KMS-11 (cell line): ENCODE data around the gene SEPHS2.

Experiments
- H2AFZ ChIP-seq: fragments of 200-600 bp; sonication (generic); 2 replicates; pipeline ENCODE4 v1.6.1; 2016; ENCODE audit warnings: antibody characterized with exemption, mixed run types, low read depth
- H3K27ac ChIP-seq: fragments of 200-600 bp; sonication (generic); 2 replicates; pipeline ENCODE4 v1.6.1; 2016; ENCODE audit warnings: mild to moderate bottlenecking, mixed run types
- H3K27me3 ChIP-seq: fragments of 200-600 bp; sonication (generic); 2 replicates; pipeline ENCODE4 v1.6.1; 2017; ENCODE audit warnings: mild to moderate bottlenecking, low read depth, mixed run types, moderate library complexity; ENCODE audit not compliant: insufficient read depth
- H3K36me3 ChIP-seq: fragments of 200-600 bp; sonication (generic); 2 replicates; pipeline ENCODE4 v1.6.1; 2017; ENCODE audit warnings: mild to moderate bottlenecking, mixed run types; ENCODE audit not compliant: insufficient read depth
- H3K4me1 ChIP-seq: fragments of 200-600 bp; sonication (generic); 2 replicates; pipeline ENCODE4 v1.6.1; 2016; ENCODE audit warnings: mild to moderate bottlenecking, low read depth, mixed run types; ENCODE audit not compliant: poor library complexity, severe bottlenecking
- H3K4me2 ChIP-seq: fragments of 200-600 bp; sonication (generic); 2 replicates; pipeline ENCODE4 v1.7.0; 2016; ENCODE audit warnings: mild to moderate bottlenecking, mixed run types
- H3K4me3 ChIP-seq: fragments of 200-600 bp; sonication (generic); IDR thresholded peaks from 2 replicates; pipeline ENCODE4 v1.6.1; 2017; ENCODE audit warnings: low read depth, low read length, mixed read lengths; ENCODE audit not compliant: insufficient read depth
- H3K79me2 ChIP-seq: fragments of 200-600 bp; sonication (generic); 2 replicates; pipeline ENCODE4 v1.6.1; 2016; ENCODE audit warnings: low read depth, mixed run types; ENCODE audit not compliant: insufficient read depth
- H3K9ac ChIP-seq: fragments of 200-600 bp; sonication (generic); 2 replicates; pipeline ENCODE4 v1.6.1; 2016; ENCODE audit warnings: mild to moderate bottlenecking, mixed run types
- H4K20me1 ChIP-seq: fragments of 200-600 bp; sonication (generic); 2 replicates; pipeline ENCODE4 v1.6.1; 2016; ENCODE audit warnings: mild to moderate bottlenecking, mixed run types; ENCODE audit not compliant: insufficient read depth
- TF ChIP-seq, protein P1 (sequence below): fragments of 200-600 bp; sonication (generic); conservative IDR thresholded peaks from 2 replicates; pipeline ENCODE4 v1.6.1; 2017; ENCODE audit warnings: low read depth, mild to moderate bottlenecking, antibody characterized with exemption, low read length, moderate library complexity, mixed read lengths

SEPHS2 gene

DNA sequence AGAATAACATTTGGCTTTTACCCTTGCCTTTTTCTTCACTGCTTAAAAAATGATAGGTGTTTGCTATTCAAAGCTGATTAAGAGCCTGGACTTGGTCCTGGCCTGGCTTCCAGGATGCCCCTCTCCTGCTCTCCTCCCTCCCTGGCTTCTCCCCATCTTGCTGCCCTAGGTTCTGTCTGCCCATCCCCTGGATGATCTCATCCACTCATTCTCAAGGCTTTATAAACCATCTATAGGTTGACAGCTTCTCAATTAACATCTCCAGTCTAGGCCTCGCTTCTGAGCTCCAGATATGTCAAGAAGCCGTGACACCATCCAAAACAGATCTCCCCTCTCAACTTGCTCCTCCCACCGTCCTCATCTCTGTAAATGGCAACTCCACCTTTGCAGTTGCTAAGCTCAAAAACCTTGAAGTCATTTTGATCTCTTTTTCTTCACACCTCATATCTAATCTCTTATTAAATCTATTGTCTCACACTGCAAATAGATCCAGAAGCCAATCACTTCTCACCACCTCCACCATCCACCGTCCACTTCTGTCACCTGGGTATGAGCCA lies 29.5 kb downstream of the SEPHS2 start:
- Histone ChIP-seq H2AFZ (no peak overlapping the region), H3K79me2 (peaks cover 3% of the 10 kb centered on the region; the same call in 1 of the 2 replicates), H3K4me3 (no peak overlapping the region), H3K27me3 (no peaks in the 10 kb centered on the region), H4K20me1 (no peaks in the 10 kb centered on the region), H3K27ac (peak overlapping the region; percentile 5; the same call in 1 of the 2 replicates), H3K36me3 (no peaks in the 10 kb centered on the region), H3K9ac (no peak overlapping the region), H3K4me2 (no peak overlapping the region; the same call in 1 of the 2 replicates), H3K4me1 (peaks cover 49% of the 10 kb centered on the region)
- TF ChIP-seq, protein P1, sequence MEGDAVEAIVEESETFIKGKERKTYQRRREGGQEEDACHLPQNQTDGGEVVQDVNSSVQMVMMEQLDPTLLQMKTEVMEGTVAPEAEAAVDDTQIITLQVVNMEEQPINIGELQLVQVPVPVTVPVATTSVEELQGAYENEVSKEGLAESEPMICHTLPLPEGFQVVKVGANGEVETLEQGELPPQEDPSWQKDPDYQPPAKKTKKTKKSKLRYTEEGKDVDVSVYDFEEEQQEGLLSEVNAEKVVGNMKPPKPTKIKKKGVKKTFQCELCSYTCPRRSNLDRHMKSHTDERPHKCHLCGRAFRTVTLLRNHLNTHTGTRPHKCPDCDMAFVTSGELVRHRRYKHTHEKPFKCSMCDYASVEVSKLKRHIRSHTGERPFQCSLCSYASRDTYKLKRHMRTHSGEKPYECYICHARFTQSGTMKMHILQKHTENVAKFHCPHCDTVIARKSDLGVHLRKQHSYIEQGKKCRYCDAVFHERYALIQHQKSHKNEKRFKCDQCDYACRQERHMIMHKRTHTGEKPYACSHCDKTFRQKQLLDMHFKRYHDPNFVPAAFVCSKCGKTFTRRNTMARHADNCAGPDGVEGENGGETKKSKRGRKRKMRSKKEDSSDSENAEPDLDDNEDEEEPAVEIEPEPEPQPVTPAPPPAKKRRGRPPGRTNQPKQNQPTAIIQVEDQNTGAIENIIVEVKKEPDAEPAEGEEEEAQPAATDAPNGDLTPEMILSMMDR: no peak

DNA sequence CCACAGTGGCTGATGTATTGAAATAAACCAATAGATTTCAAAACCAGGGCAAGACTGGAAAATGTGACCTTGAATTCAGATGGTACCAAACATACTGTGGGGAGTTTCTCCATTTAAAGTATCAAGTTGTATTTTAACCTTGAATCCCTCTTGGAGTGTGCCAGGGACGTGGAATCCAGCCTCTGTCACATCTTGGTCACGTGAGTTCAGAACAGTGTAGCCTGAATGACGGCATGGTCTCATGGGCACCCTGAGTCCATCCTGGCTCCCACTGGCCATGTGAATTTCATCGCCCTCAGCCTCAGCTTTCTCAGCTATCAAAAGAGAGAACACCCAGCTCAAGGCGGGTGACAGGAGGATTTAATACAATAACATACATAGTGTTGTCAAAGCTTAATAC lies 31.5 kb downstream of the SEPHS2 start:
- H3K4me2 ChIP-seq: no peak overlapping the region
- peaks cover 3% of the 10 kb centered on the region; the same call in 1 of the 2 replicates for H3K79me2 ChIP-seq
- no peak overlapping the region for H3K27ac ChIP-seq
- H3K4me3 ChIP-seq: no peak overlapping the region
- H3K9ac ChIP-seq: no peak overlapping the region
- H3K36me3 ChIP-seq: no peaks in the 10 kb centered on the region
- no peaks in the 10 kb centered on the region for H4K20me1 ChIP-seq
- H2AFZ ChIP-seq: no peak overlapping the region
- H3K27me3 ChIP-seq: no peaks in the 10 kb centered on the region
- peaks cover 56% of the 10 kb centered on the region for H3K4me1 ChIP-seq
- TF ChIP-seq, protein P1: no peak

DNA sequence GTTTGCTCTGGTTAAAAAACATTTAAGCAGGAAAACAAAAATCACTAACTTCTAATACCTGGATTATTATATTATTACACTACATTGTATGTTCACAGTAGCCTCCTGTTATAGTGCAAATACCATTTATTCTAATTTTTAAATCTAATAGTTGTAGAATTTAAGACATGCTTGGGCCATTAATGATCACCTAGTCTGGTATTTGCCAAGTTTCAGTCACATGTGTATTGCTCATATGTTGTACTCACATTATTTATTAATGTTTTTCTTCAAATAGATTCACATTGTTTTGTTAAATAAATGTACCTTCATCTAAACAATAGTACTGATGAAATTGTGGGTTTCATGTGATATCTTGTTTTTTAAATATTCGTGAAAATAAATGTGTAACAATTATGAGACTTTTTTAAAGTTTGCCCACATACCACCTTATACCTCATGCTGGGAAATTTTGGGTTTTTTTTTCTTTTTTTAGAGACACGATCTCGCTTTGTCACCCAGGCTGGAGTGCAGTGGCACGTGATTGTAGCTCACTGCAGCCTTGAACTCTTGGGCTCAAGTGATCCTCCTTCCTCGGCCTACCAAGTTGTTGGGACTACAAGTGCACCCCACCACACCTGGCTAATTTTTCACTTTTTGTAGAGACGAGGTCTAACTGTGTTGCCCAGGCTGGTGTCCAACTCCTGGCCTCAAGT lies 32.4 kb downstream of the SEPHS2 start:
- Histone ChIP-seq H4K20me1 (no peaks in the 10 kb centered on the region), H2AFZ (no peak overlapping the region), H3K9ac (no peak overlapping the region), H3K4me1 (peaks cover 57% of the 10 kb centered on the region), H3K27ac (no peak overlapping the region), H3K36me3 (no peaks in the 10 kb centered on the region), H3K4me2 (peak overlapping the region; percentile 1; the same call in 1 of the 2 replicates), H3K4me3 (no peak overlapping the region), H3K79me2 (peaks cover 6% of the 10 kb centered on the region; the same call in 1 of the 2 replicates), H3K27me3 (no peaks in the 10 kb centered on the region)
- TF ChIP-seq, protein P1: no peak

DNA sequence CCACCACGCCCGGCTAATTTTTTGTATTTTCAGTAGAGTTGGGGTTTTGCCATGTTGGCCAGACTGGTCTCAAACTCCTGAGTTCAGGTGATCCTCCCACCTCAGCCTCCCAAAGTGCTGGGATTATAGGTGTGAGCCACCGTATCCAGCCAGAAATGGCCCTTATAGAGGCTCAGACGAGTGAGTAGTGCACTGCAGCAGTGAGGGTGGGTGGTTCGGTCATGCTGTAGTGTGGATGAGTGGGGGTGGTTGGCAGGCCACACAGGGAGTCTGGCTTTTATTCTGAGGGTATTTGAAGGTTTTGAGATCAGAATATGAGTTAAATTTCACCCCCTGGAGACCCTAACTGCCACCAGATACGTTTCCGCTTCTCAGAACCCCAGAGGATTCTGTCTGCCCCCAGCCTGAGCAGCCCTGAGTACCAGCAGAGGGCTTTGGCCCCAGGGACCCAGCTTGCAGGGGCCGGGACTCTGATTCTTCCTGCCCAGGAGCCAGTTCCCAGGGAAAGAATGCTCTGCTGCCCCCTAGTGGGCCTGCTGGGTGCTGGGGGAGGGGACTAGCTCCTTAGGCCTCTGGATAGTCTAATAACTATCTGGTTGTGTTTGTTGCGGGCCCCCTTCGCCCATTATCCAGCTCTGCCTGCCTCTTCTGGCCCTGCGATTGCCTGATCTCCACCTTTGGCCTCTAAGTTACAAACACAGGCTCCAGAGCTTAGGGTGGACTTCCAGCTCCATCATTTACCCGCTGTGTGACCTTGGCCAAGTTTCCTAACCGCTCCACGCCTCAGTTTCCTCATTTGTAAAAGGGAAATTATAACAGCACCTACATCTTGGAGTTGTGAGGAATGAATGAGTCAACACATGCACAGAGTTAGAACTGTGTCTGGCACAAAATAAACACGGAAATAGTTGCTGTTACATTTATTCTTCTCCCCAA lies 36.3 kb downstream of the SEPHS2 start:
- H2AFZ ChIP-seq: no peak overlapping the region
- peak overlapping the region; percentile 72; the same call in 1 of the 2 replicates for H3K4me2 ChIP-seq
- H3K27me3 ChIP-seq: no peaks in the 10 kb centered on the region
- H3K36me3 ChIP-seq: no peaks in the 10 kb centered on the region
- TF ChIP-seq, protein P1: peak; percentile 97
- H3K79me2 ChIP-seq: peaks cover 8% of the 10 kb centered on the region; the same call in 1 of the 2 replicates
- no peaks in the 10 kb centered on the region for H4K20me1 ChIP-seq
- no peak overlapping the region for H3K4me3 ChIP-seq
- peaks cover 38% of the 10 kb centered on the region for H3K4me1 ChIP-seq
- H3K27ac ChIP-seq: no peak overlapping the region; the same call in 1 of the 2 replicates
- no peak overlapping the region for H3K9ac ChIP-seq
